AG04450 (cell line): ENCODE results near the gene ODC1. TPM values are rescaled to one million over a fixed set of nuclear protein-coding genes. Genes with fewer than 3 reads are reported as not detected.

Experiments used
- CTCF ChIA-PET: fragments of 300-600, 350-600 bp; formaldehyde crosslinking; extraction: SDS; loops from one replicate; lab custom pipeline; 2022; ENCODE audit warnings: antibody characterized with exemption, inconsistent platforms; lab: Charles Lee
- POLR2A ChIA-PET: fragments of 350-600 bp; formaldehyde crosslinking; extraction: SDS; loops from one replicate; lab custom pipeline; 2021; ENCODE audit warnings: antibody characterized with exemption, inconsistent platforms; lab: Yijun Ruan, JAX
- DNase-seq: peaks from one replicate; pipeline ENCODE4 v3.0.0-alpha.2; 2011; ENCODE audit warnings: low read depth, low spot score
- H3K27ac ChIP-seq: one replicate; pipeline ENCODE4 v1.5.1; 2012; ENCODE audit warnings: low read depth, low read length, control low read depth
- H3K27me3 ChIP-seq: one replicate; pipeline ENCODE4 v1.6.0; 2012; ENCODE audit warnings: low read length; ENCODE audit not compliant: control insufficient read depth, insufficient read depth
- H3K4me3 ChIP-seq: 2 replicates; pipeline ENCODE4 v1.5.1; 2011; ENCODE audit warnings: mild to moderate bottlenecking, low read depth, low read length, control low read depth
- H3K9me3 ChIP-seq: 2 replicates; pipeline ENCODE4 v1.5.1; 2012; ENCODE audit warnings: low read length; ENCODE audit not compliant: control insufficient read depth, insufficient read depth
- CTCF ChIP-seq: IDR thresholded peaks from 2 replicates; pipeline ENCODE4 v1.5.1; 2011; ENCODE audit warnings: low read depth, low read length, control low read depth, inconsistent platforms
- polyA plus RNA-seq: library from polyadenylated mRNA; depleted of rRNA; stranded (reverse); fragments of >200 nt; gene quantifications from 2 replicates; pipeline ENCODE4 v1.2.3, GENCODE V29; 2011

ODC1 gene
- polyA plus RNA-seq, 1 experiment = 168 TPM

GRCh38 chr2:10432311-10433181 is 15.6 kb downstream of the ODC1 start:
- no peak for TF ChIP-seq CTCF
- ChIA-PET CTCF (interaction anchor here (1.0 to 4.2 kb wide), 4 partner anchors 23 to 360 kb away, joined by 3 to 171 read pairs (median 18); no protein-coding TSS in a partner anchor), POLR2A (interaction anchor here (0.5 kb wide), 2 partner anchors 232 to 403 kb away, joined by 3 read pairs; no protein-coding TSS in a partner anchor)
- H3K27me3 ChIP-seq = no peaks in the 10 kb centered on the region
- no peaks in the 10 kb centered on the region for H3K9me3 ChIP-seq
- no peak overlapping the region for H3K27ac ChIP-seq
- DNase-seq = no peak
- no peak overlapping the region for H3K4me3 ChIP-seq

- ChIA-PET POLR2A (no interaction called here), CTCF (interaction anchor here (2.0 to 4.2 kb wide), 2 partner anchors 23 to 359 kb away, joined by 8 to 30 read pairs; no protein-coding TSS in a partner anchor)
- H3K27ac ChIP-seq = no peak overlapping the region
- no peak for TF ChIP-seq CTCF
- no peak overlapping the region for H3K4me3 ChIP-seq
- no peaks in the 10 kb centered on the region for H3K27me3 ChIP-seq
- H3K9me3 ChIP-seq = no peaks in the 10 kb centered on the region
- DNase-seq = no peak
Observed at GRCh38 chr2:10431797-10432196, 16.3 kb downstream of the ODC1 start.

GRCh38 chr2:10430886-10431622 is 17.1 kb downstream of the ODC1 start:
- ChIA-PET CTCF (interaction anchor here (1.0 to 4.2 kb wide), 3 partner anchors 22 to 359 kb away, joined by 4 to 30 read pairs (median 8); no protein-coding TSS in a partner anchor), POLR2A (no interaction called here)
- Histone ChIP-seq H3K27me3 (no peaks in the 10 kb centered on the region), H3K27ac (no peak overlapping the region), H3K9me3 (no peaks in the 10 kb centered on the region), H3K4me3 (no peak overlapping the region)
- no peak for TF ChIP-seq CTCF
- no peak for DNase-seq

- ChIA-PET POLR2A (no interaction called here), CTCF (interaction anchor here (0.7 to 1.6 kb wide), 2 partner anchors 304 to 358 kb away, joined by 3 to 6 read pairs; no protein-coding TSS in a partner anchor)
- Histone ChIP-seq H3K27me3 (no peaks in the 10 kb centered on the region), H3K9me3 (no peaks in the 10 kb centered on the region; the same call in 1 of the 2 replicates), H3K27ac (no peak overlapping the region), H3K4me3 (no peak overlapping the region)
- TF ChIP-seq CTCF = no peak
- no peak for DNase-seq
Observed at GRCh38 chr2:10428924-10429323, 19.2 kb downstream of the ODC1 start.
